IMR-90 (cell line): ENCODE results near the gene PIAS1. TPM values are rescaled to one million over a fixed set of nuclear protein-coding genes. Genes with fewer than 3 reads are reported as not detected.

ENCODE experiments used
- ATAC-seq: fragments of 200-7000 bp; cut with Tn5 transposase; 2 replicates; pipeline ENCODE4 v1.9.1; 2020; ENCODE audit warnings: low read depth, mild to moderate bottlenecking, moderate library complexity
- BruUV-seq: library from RNA; stranded (reverse); fragments of 400-500 nt; replicated peaks from 2 replicates; lab custom pipeline; 2021; lab: Mats Ljungman, UMichigan
- CTCF ChIA-PET: fragments of 300-600 bp; formaldehyde crosslinking; extraction: SDS; loops from one replicate; lab custom pipeline; 2021; ENCODE audit warnings: antibody characterized with exemption; lab: Yijun Ruan, JAX
- POLR2A ChIA-PET: fragments of 300-600 bp; sonication (Branson Sonifier 250); formaldehyde crosslinking; loops from one replicate; lab custom pipeline; 2022; ENCODE audit warnings: antibody characterized with exemption; ENCODE audit not compliant: unreplicated experiment; lab: Charles Lee
- DNase-seq: peaks from one replicate; pipeline ENCODE4 v3.0.0; 2013
- H2AFZ ChIP-seq: replicated peaks from 2 replicates; pipeline ENCODE3; 2013; ENCODE audit warnings: low read length, mild to moderate bottlenecking; ENCODE audit not compliant: poor library complexity
- H2AK5ac ChIP-seq: 2 replicates; pipeline ENCODE4 v1.6.1; 2013; ENCODE audit warnings: low read depth, low read length, inconsistent platforms
- H2AK9ac ChIP-seq: replicated peaks from 2 replicates; pipeline ENCODE3; 2013; ENCODE audit warnings: mild to moderate bottlenecking, low read depth, low read length, moderate library complexity; ENCODE audit not compliant: poor library complexity
- H2BK120ac ChIP-seq: 2 replicates; pipeline ENCODE4 v1.6.1; 2013; ENCODE audit warnings: low read depth, low read length, inconsistent platforms
- H2BK15ac ChIP-seq: 3 replicates; pipeline ENCODE4 v1.6.1; 2013; ENCODE audit warnings: low read depth, low read length, inconsistent platforms
- H2BK20ac ChIP-seq: 2 replicates; pipeline ENCODE4 v1.6.1; 2013; ENCODE audit warnings: low read depth, mild to moderate bottlenecking, inconsistent platforms, low read length, moderate library complexity
- H2BK5ac ChIP-seq: 2 replicates; pipeline ENCODE4 v1.6.1; 2013; ENCODE audit warnings: mild to moderate bottlenecking, low read depth, low read length, inconsistent platforms; ENCODE audit not compliant: poor library complexity, severe bottlenecking
- H3K14ac ChIP-seq: replicated peaks from 2 replicates; pipeline ENCODE4 v1.6.1; 2013; ENCODE audit warnings: low read depth, low read length, inconsistent platforms
- H3K18ac ChIP-seq: 2 replicates; pipeline ENCODE4 v1.6.1; 2013; ENCODE audit warnings: low read depth, low read length, control low read depth
- H3K23ac ChIP-seq: 2 replicates; pipeline ENCODE4 v1.6.1; 2013; ENCODE audit warnings: low read depth, low read length, inconsistent platforms
- H3K27ac ChIP-seq: 2 replicates; pipeline ENCODE4 v1.5.1; 2013; ENCODE audit warnings: mild to moderate bottlenecking, control low read depth, low read length; ENCODE audit not compliant: insufficient read depth
- H3K27me3 ChIP-seq: 2 replicates; pipeline ENCODE4 v1.6.1; 2013; ENCODE audit warnings: low read length; ENCODE audit not compliant: control insufficient read depth, insufficient read depth
- H3K36me3 ChIP-seq: 2 replicates; pipeline ENCODE4 v1.6.1; 2013; ENCODE audit warnings: low read length, mixed read lengths; ENCODE audit not compliant: control insufficient read depth, insufficient read depth
- H3K4ac ChIP-seq: 2 replicates; pipeline ENCODE4 v1.6.1; 2013; ENCODE audit warnings: low read depth, low read length, inconsistent platforms
- H3K4me1 ChIP-seq: 2 replicates; pipeline ENCODE4 v1.6.1; 2013; ENCODE audit warnings: low read length, mixed read lengths; ENCODE audit not compliant: control insufficient read depth, insufficient read depth
- H3K4me2 ChIP-seq: 2 replicates; pipeline ENCODE4 v1.6.1; 2013; ENCODE audit warnings: low read depth, mild to moderate bottlenecking, control low read depth, low read length, moderate library complexity
- H3K4me3 ChIP-seq: 2 replicates; pipeline ENCODE4 v1.5.1; 2013; ENCODE audit warnings: low read depth, mild to moderate bottlenecking, control low read depth, low read length, moderate library complexity; ENCODE audit not compliant: insufficient read depth
- H3K56ac ChIP-seq: 2 replicates; pipeline ENCODE4 v1.6.1; 2013; ENCODE audit warnings: low read length, inconsistent platforms; ENCODE audit not compliant: insufficient read depth; ENCODE audit errors: extremely low read depth
- H3K79me1 ChIP-seq, 2 experiments: 2 replicates each; pipeline ENCODE4 v1.6.1; 2013; ENCODE audit warnings: low read length in 2 of 2, inconsistent platforms in 1 of 2, low read depth in 1 of 2
- H3K9ac ChIP-seq: 2 replicates; pipeline ENCODE4 v1.6.1; 2013; ENCODE audit warnings: low read depth, low read length, control low read depth
- H3K9me1 ChIP-seq: 2 replicates; pipeline ENCODE4 v1.6.1; 2013; ENCODE audit warnings: low read length, inconsistent platforms; ENCODE audit not compliant: insufficient read depth
- H3K9me3 ChIP-seq: 2 replicates; pipeline ENCODE4 v1.6.1; 2013; ENCODE audit warnings: low read length; ENCODE audit not compliant: control insufficient read depth, insufficient read depth
- H4K20me1 ChIP-seq: 2 replicates; pipeline ENCODE4 v1.6.1; 2013; ENCODE audit warnings: low read length, inconsistent platforms; ENCODE audit not compliant: insufficient read depth
- H4K5ac ChIP-seq: 2 replicates; pipeline ENCODE4 v1.6.1; 2013; ENCODE audit warnings: mild to moderate bottlenecking, low read depth, low read length, control low read depth
- H4K8ac ChIP-seq, 2 experiments: 2 replicates each; pipeline ENCODE4 v1.6.1; 2013; ENCODE audit warnings: low read depth in 2 of 2, low read length in 2 of 2, control low read depth in 1 of 2, inconsistent platforms in 1 of 2
- H4K91ac ChIP-seq: 2 replicates; pipeline ENCODE4 v1.6.1; 2013; ENCODE audit warnings: low read depth, low read length, inconsistent platforms; ENCODE audit not compliant: insufficient read depth
- BHLHE40 ChIP-seq: fragments of 150-350 bp; IDR thresholded peaks from 2 replicates; pipeline ENCODE4 v1.6.1; 2016; ENCODE audit warnings: mild to moderate bottlenecking, low read depth, low read length
- CEBPB ChIP-seq: IDR thresholded peaks from 2 replicates; pipeline ENCODE4 v1.6.1; 2012; ENCODE audit warnings: low read depth, low read length, improper control_type of control experiment
- CHD1 ChIP-seq: IDR thresholded peaks from 2 replicates; pipeline ENCODE4 v1.6.1; 2012; ENCODE audit warnings: low read depth, low read length, improper control_type of control experiment
- CTCF ChIP-seq: conservative IDR thresholded peaks from 2 replicates; pipeline ENCODE4 v1.5.1; 2012; ENCODE audit warnings: mild to moderate bottlenecking, low read depth, low read length, improper control_type of control experiment
- ELK1 ChIP-seq: fragments of 150-350 bp; IDR thresholded peaks from 2 replicates; pipeline ENCODE4 v1.6.1; 2016; ENCODE audit warnings: low read depth, mild to moderate bottlenecking, low read length, moderate library complexity, borderline replicate concordance
- FOS ChIP-seq: fragments of 150-350 bp; IDR thresholded peaks from 2 replicates; pipeline ENCODE4 v1.6.1; 2016; ENCODE audit warnings: low read depth, low read length
- MAFK ChIP-seq: IDR thresholded peaks from 2 replicates; pipeline ENCODE4 v1.6.1; 2012; ENCODE audit warnings: low read depth, low read length, improper control_type of control experiment
- MAZ ChIP-seq: IDR thresholded peaks from 2 replicates; pipeline ENCODE4 v1.6.1; 2012; ENCODE audit warnings: low read depth, mild to moderate bottlenecking, low read length, improper control_type of control experiment, moderate library complexity, borderline replicate concordance
- MXI1 ChIP-seq: IDR thresholded peaks from 2 replicates; pipeline ENCODE4 v1.6.1; 2012; ENCODE audit warnings: low read depth, mild to moderate bottlenecking, low read length, moderate library complexity, borderline replicate concordance
- NFE2L2 ChIP-seq: fragments of 150-350 bp; IDR thresholded peaks from 2 replicates; pipeline ENCODE4 v1.6.1; 2016; ENCODE audit warnings: low read depth, mild to moderate bottlenecking, low read length
- POLR2A ChIP-seq: IDR thresholded peaks from 2 replicates; pipeline ENCODE4 v1.6.1; 2012; ENCODE audit warnings: mild to moderate bottlenecking, low read depth, low read length
- RAD21 ChIP-seq: IDR thresholded peaks from 2 replicates; pipeline ENCODE4 v1.6.1; 2012; ENCODE audit warnings: low read length, improper control_type of control experiment
- RCOR1 ChIP-seq: IDR thresholded peaks from 2 replicates; pipeline ENCODE4 v1.6.1; 2012; ENCODE audit warnings: mild to moderate bottlenecking, low read length, improper control_type of control experiment; ENCODE audit not compliant: insufficient replicate concordance
- RFX5 ChIP-seq: IDR thresholded peaks from 2 replicates; pipeline ENCODE4 v1.8.0; 2012; ENCODE audit warnings: low read depth, mild to moderate bottlenecking, low read length, moderate library complexity
- SMC3 ChIP-seq: fragments of 150-350 bp; IDR thresholded peaks from 2 replicates; pipeline ENCODE4 v1.6.1; 2016; ENCODE audit warnings: low read depth, mild to moderate bottlenecking, antibody characterized with exemption, low read length, moderate library complexity
- USF2 ChIP-seq: fragments of 150-350 bp; IDR thresholded peaks from 2 replicates; pipeline ENCODE4 v1.6.1; 2017; ENCODE audit warnings: mild to moderate bottlenecking, antibody characterized with exemption, low read length, low read depth
- WGBS, 2 experiments: methylation state at CpG; one replicate each; pipeline versions ENCODE4 v1.1.5 to v1.1.7; 2013; ENCODE audit warnings: missing lambda C conversion rate in 2 of 2; ENCODE audit not compliant: insufficient read length in 1 of 2; ENCODE audit errors: extremely low coverage in 2 of 2; 5-methylcytosine and 5-hydroxymethylcytosine counted together
- dilution Hi-C: fragments of 300-500 bp; cut with HindIII; formaldehyde crosslinking; loops from one replicate; pipeline ENCODE4 v1.14.3; 2018; ENCODE audit warnings: low sequenced_read_pairs; ENCODE audit not compliant: unreplicated experiment
- in situ Hi-C: fragments of 300-500 bp; cut with MboI; formaldehyde crosslinking; loops from 3 replicates; pipeline ENCODE4 v1.14.3; 2019; ENCODE audit warnings: low sequenced_read_pairs, inconsistent platforms, mixed read lengths
- intact Hi-C: fragments of 100-400 bp; cut with micrococcal nuclease; formaldehyde crosslinking; loops from 2 replicates; pipeline ENCODE4 v1.10.0; 2022
- polyA plus RNA-seq, 3 experiments: library from polyadenylated mRNA; depleted of rRNA; stranded (reverse); fragments of >200 nt; gene quantifications; 2 replicates each; pipeline ENCODE4 v1.2.3, GENCODE V29; 2012; ENCODE audit warnings: low replicate concordance in 1 of 3
- total RNA-seq: library from RNA; depleted of rRNA; stranded (reverse); fragments of >200 nt; gene quantifications from 2 replicates; pipeline ENCODE4 v1.2.3, GENCODE V29; 2012

PIAS1 gene
- total and polyA plus RNA-seq, 2 of the 4 experiments (the other 2 are of a cell fraction): 20.0 to 63.6 TPM

GRCh38 chr15:68114840-68115239 is 60.7 kb downstream of the PIAS1 start:
- Histone ChIP-seq H3K14ac (no peak overlapping the region), H4K20me1 (peaks cover 25% of the 10 kb centered on the region; the same call in 1 of the 2 replicates), H2BK5ac (peak overlapping the region; percentile 63), H3K4me1 (no peaks in the 10 kb centered on the region), H2AFZ (no peak overlapping the region), H2BK20ac (no peak overlapping the region), H2AK5ac (no peak overlapping the region), H3K9me1 (peaks cover under 1% of the 10 kb centered on the region; the same call in 1 of the 2 replicates), H3K36me3 (no peaks in the 10 kb centered on the region), H2AK9ac (no peak overlapping the region), H2BK15ac (no peak overlapping the region), H4K91ac (no peak overlapping the region), H3K4me3 (no peak overlapping the region; the same call in 1 of the 2 replicates), H3K18ac (no peak overlapping the region), H3K27me3 (no peaks in the 10 kb centered on the region), H3K4me2 (peak overlapping the region; percentile 83), H4K8ac (no peak overlapping the region; a peak in 1 of 4 replicates), H3K79me1 (peaks cover 20 to 46% of the 10 kb centered on the region in 2 experiments), H3K4ac (no peak overlapping the region), H3K56ac (no peak overlapping the region), H3K23ac (peak overlapping the region; percentile 17; the same call in 1 of the 2 replicates), H3K27ac (no peak overlapping the region), H2BK120ac (no peak overlapping the region), H3K9me3 (no peaks in the 10 kb centered on the region), H3K9ac (no peak overlapping the region), H4K5ac (no peak overlapping the region)
- TF ChIP-seq NFE2L2: no peak
- no peak for TF ChIP-seq RAD21
- TF ChIP-seq USF2: no peak
- TF ChIP-seq BHLHE40: no peak
- no peak for TF ChIP-seq CEBPB
- no peak for TF ChIP-seq RCOR1
- no peak for TF ChIP-seq CHD1
- TF ChIP-seq ELK1: no peak
- TF ChIP-seq MAZ: no peak
- no peak for TF ChIP-seq POLR2A
- TF ChIP-seq MXI1: no peak
- no peak for TF ChIP-seq SMC3
- no peak for TF ChIP-seq RFX5
- no peak for TF ChIP-seq CTCF
- no peak for TF ChIP-seq FOS
- TF ChIP-seq MAFK: no peak
- intact Hi-C loops (no loop called here), dilution Hi-C loops (no loop called here), in situ Hi-C loops (no loop called here)
- ATAC-seq: no peak
- POLR2A ChIA-PET: no interaction called here
- CTCF ChIA-PET: no interaction called here
- no peak for DNase-seq
- WGBS, 2 experiments: no CpG with 5 or more reads among the region's 2 CpGs
- BruUV-seq: no TSS peak
